Upper lobe of right lung (tissue), 1 donor: ENCODE data around the gene CERS6. TPM values are rescaled to one million over a fixed set of nuclear protein-coding genes. Genes with fewer than 3 reads are reported as not detected.

Source experiments
- ATAC-seq: fragments of 200-7000 bp; cut with Tn5 transposase; one replicate; pipeline ENCODE4 v1.9.1; 2020; ENCODE audit warnings: mild to moderate bottlenecking, moderate library complexity
- DNase-seq: peaks from one replicate; pipeline ENCODE4 v3.0.0-alpha.2; 2020
- H3K27ac ChIP-seq: fragments of 200-600 bp; one replicate; pipeline ENCODE4 v1.8.0; 2022
- H3K27me3 ChIP-seq: fragments of 200-600 bp; one replicate; pipeline ENCODE4 v1.8.0; 2022; ENCODE audit warnings: mild to moderate bottlenecking
- H3K36me3 ChIP-seq: fragments of 200-600 bp; one replicate; pipeline ENCODE4 v1.8.0; 2022
- H3K4me1 ChIP-seq: fragments of 200-600 bp; one replicate; pipeline ENCODE4 v1.8.0; 2022
- H3K4me3 ChIP-seq: fragments of 200-600 bp; one replicate; pipeline ENCODE4 v1.8.0; 2022; ENCODE audit warnings: mild to moderate bottlenecking
- H3K9me3 ChIP-seq: fragments of 200-600 bp; one replicate; pipeline ENCODE4 v1.8.0; 2022
- intact Hi-C: fragments of 100-400 bp; cut with DNase I; formaldehyde crosslinking; loops from one replicate; pipeline ENCODE4 v1.11.0; 2022
- total RNA-seq: library from RNA; stranded (reverse); fragmentation: NEBNext Ultra II Directional; extraction: Animal tissue kit (Norgen Biotek cat#: 25700); gene quantifications from one replicate; pipeline ENCODE4 v1.2.1, GENCODE V29; 2021
- TF ChIP-seq, protein P1 (sequence below): fragments of 200-600 bp; IDR thresholded peaks from one replicate; pipeline ENCODE4 v1.8.0; 2022; ENCODE audit warnings: antibody characterized with exemption
- donor health status: DM: no; HTN: yes; CAD: no; lungs with severe emphysema.

The CERS6 gene
- total RNA-seq, 1 donor from 2014 or later = 17.8 TPM

DNA sequence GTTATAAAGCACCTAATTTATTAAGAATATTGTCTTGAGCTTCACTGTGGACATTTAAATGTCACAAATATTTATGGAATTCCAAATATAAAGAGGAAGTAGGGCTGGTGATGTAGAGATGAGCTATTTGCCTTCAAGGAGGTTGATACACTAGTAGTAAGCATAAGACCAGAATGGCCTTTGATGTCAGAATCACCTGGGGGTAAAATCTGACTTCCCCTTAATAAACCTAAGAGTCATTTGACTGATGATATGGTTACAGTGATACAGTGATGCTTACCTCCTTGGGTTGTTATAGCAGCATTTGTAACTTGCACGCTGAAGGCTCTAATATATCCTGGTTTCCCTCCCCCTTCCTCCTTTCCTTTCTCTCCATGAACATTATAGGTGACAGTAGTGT is 143.7 kb downstream of the CERS6 start:
- TF ChIP-seq, protein P1, sequence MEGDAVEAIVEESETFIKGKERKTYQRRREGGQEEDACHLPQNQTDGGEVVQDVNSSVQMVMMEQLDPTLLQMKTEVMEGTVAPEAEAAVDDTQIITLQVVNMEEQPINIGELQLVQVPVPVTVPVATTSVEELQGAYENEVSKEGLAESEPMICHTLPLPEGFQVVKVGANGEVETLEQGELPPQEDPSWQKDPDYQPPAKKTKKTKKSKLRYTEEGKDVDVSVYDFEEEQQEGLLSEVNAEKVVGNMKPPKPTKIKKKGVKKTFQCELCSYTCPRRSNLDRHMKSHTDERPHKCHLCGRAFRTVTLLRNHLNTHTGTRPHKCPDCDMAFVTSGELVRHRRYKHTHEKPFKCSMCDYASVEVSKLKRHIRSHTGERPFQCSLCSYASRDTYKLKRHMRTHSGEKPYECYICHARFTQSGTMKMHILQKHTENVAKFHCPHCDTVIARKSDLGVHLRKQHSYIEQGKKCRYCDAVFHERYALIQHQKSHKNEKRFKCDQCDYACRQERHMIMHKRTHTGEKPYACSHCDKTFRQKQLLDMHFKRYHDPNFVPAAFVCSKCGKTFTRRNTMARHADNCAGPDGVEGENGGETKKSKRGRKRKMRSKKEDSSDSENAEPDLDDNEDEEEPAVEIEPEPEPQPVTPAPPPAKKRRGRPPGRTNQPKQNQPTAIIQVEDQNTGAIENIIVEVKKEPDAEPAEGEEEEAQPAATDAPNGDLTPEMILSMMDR = no peak
- ATAC-seq (no peak), DNase-seq (no peak)
- Histone ChIP-seq H3K9me3 (peaks cover 3% of the 10 kb centered on the region), H3K27ac (no peak overlapping the region), H3K36me3 (no peaks in the 10 kb centered on the region), H3K27me3 (no peaks in the 10 kb centered on the region), H3K4me3 (no peak overlapping the region), H3K4me1 (no peaks in the 10 kb centered on the region)
- intact Hi-C loops = no loop called here

DNA sequence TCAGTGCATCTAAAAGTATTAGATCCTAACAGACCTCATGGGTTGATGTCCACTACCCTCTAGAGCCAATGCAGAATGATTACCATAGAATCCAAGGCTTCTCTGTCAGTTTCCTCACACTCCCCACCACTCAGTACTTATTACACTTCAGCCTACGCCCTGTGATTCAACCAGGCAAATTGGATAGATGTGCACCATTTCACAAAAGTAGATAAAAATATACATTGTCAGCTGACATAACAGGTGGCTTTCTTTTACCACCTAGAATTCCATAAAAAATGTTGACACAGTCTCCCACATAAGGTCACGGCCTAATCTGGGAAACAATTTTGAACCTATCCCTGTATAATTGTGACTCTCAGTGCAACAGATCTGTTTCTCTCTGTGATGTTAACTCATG is 144.9 kb downstream of the CERS6 start:
- TF ChIP-seq, protein P1 = no peak
- intact Hi-C loops = no loop called here
- Histone ChIP-seq H3K4me1 (no peaks in the 10 kb centered on the region), H3K9me3 (peaks cover 8% of the 10 kb centered on the region), H3K27ac (no peak overlapping the region), H3K36me3 (no peaks in the 10 kb centered on the region), H3K27me3 (no peaks in the 10 kb centered on the region), H3K4me3 (no peak overlapping the region)
- ATAC-seq (no peak), DNase-seq (no peak)

DNA sequence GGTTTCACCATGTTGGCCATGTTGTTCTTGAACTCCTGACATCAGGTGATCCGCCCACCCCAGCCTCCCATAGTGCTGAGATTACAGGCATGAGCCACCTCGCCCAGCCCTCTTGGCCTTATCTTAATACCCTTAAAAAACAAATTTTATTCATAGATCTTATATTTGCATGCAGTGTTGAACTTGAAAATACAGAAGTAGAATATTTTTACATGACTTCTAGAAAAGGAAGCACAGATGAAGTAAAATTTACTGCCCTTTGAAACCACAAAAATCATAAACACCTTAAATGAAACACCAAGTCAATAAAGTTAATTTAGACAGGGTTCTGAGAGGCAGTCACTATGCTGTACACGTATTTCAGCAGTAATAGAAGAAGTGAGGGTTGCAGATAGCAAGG is 145.7 kb downstream of the CERS6 start:
- ATAC-seq = no peak
- H3K27ac ChIP-seq = no peak overlapping the region
- no peaks in the 10 kb centered on the region for H3K36me3 ChIP-seq
- TF ChIP-seq, protein P1 = no peak
- intact Hi-C loops = no loop called here
- no peaks in the 10 kb centered on the region for H3K27me3 ChIP-seq
- H3K9me3 ChIP-seq = peaks cover 8% of the 10 kb centered on the region
- H3K4me1 ChIP-seq = no peaks in the 10 kb centered on the region
- H3K4me3 ChIP-seq = no peak overlapping the region
- DNase-seq = no peak

DNA sequence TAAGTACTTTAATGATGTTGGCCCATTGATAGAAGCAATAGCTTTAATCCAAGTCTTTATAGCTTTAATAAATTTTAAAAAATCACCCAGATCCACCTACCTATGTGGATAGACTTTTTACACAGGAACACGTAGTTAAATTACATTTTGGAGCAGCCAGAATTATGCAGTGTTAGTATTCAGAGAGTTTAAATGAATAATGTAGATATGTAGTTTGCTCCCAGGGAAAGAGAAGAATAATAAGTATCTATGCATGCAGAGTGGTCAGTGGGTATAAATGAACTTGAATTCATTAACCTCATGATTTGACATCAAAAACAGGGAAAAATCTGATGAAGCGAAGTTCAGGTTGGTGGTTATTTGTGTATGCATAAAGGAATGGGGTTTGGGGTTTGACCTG is 146.3 kb downstream of the CERS6 start:
- ATAC-seq = no peak
- no peak for DNase-seq
- no peaks in the 10 kb centered on the region for H3K36me3 ChIP-seq

DNA sequence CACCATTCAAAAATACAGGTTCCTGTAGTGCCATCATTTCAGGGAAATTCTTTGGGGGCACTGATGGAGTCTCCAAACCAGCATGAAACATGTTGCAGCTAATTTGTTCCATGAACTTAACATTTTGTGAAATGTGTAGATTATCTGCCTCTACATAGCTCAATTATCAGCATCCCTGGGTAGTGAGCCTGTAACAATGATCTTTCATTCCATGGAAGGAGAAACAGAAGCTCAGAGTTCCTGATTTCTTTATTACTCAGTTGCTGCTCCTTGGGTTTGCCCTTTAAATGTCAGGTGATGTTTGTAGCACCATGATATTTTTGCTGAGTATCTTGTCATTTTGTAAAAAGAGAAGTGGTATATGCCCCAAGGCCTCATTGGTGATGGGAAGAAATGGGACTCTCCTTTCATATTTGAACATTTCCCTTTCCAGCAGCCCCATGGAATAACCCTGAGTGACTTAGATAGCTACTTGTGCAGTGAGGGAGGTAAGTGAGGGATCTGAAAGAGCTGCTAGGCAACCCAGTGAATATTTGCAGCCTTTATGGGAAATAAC is 146.9 kb downstream of the CERS6 start:
- Histone ChIP-seq H3K27ac (no peak overlapping the region), H3K4me1 (no peaks in the 10 kb centered on the region), H3K36me3 (no peaks in the 10 kb centered on the region), H3K9me3 (peaks cover 8% of the 10 kb centered on the region), H3K4me3 (no peak overlapping the region), H3K27me3 (no peaks in the 10 kb centered on the region)
- intact Hi-C loops = no loop called here
- TF ChIP-seq, protein P1 = no peak
- ATAC-seq (no peak), DNase-seq (no peak)

More for the DNA sequence above, 146.3 kb downstream of the CERS6 start:
- Histone ChIP-seq H3K4me3 (no peak overlapping the region), H3K27me3 (no peaks in the 10 kb centered on the region), H3K9me3 (peaks cover 8% of the 10 kb centered on the region), H3K4me1 (no peaks in the 10 kb centered on the region), H3K27ac (no peak overlapping the region)
- TF ChIP-seq, protein P1 = no peak
- intact Hi-C loops = no loop called here

DNA sequence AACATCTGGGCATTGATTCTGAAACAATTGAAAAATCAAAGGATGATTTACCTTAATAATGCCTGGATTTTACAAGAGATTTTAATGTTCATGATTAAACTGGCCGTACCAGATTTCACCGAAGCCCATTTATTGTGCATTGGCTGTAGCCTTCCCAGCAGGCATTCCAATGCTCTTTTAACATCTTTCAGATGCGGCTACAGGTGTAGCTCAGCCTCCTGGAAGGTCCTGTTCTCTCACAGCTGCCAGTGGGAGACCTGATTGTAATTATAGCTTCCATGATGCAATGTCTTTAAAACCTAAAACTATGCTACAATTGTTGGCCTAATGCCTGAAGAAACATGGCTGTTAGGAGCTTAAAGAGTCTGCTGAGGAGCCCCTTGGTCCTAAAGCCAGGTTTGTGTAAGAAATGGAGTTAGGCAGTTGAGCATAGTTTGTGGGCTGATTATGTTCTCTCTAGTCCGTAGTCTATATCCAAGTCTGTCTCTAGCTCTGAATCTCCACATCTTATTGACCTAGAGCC is 147.4 kb downstream of the CERS6 start:
- ATAC-seq = no peak
- Histone ChIP-seq H3K27me3 (no peaks in the 10 kb centered on the region), H3K27ac (no peak overlapping the region), H3K4me3 (no peak overlapping the region), H3K4me1 (no peaks in the 10 kb centered on the region), H3K9me3 (peaks cover 8% of the 10 kb centered on the region), H3K36me3 (no peaks in the 10 kb centered on the region)
- intact Hi-C loops = no loop called here
- TF ChIP-seq, protein P1 = no peak
- no peak for DNase-seq
